K562 (cell line): Measurements from ENCODE around the gene HIRIP3.

Source experiments
- HNRNPK ChIP-seq: fragments of 200-400 bp; formaldehyde crosslinking; IDR thresholded peaks from one replicate; pipeline ENCODE4 v1.6.1; 2018; ENCODE audit warnings: mild to moderate bottlenecking, low read depth, low read length; ENCODE audit not compliant: poor library complexity, severe bottlenecking
- SRF ChIP-seq, 2 experiments: fragments of 250-450, 450-650 bp in 1 of 2; sonication (Bioruptor Pico) in 1 of 2; sonication (generic) in 1 of 2; formaldehyde crosslinking; IDR thresholded peaks; 2 replicates each; pipeline versions ENCODE4 v1.5.0 to v1.5.1; 2020 to 2022; ENCODE audit warnings: mild to moderate bottlenecking in 1 of 2, missing genetic modification reagents in 1 of 2
- ZBTB49 ChIP-seq: sonication (generic); formaldehyde crosslinking; IDR thresholded peaks from 2 replicates; pipeline ENCODE4 v1.8.0; 2022; ENCODE audit warnings: missing genetic modification reagents, mild to moderate bottlenecking, borderline replicate concordance

DNA sequence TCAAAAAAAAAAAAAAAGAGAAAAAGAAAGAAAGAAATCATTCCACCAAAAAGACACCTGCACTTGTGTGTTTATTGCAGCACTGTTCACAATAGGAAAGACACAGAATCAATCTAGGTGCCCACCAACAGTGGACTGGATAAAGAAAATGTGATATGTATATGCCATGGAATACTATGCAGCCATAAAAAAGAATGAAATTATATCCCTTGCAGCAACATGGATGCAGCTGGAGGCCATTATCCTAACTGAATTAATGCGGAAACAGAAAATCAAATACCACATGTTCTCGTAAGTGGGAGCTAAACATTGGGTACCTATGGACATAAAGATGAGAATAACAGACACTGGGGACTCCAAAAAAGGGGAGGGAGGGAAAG lies 21.9 kb upstream of the HIRIP3 start:
- no peak for TF ChIP-seq ZBTB49 (CRISPR knock-in tag)
- no peak for TF ChIP-seq HNRNPK
- TF ChIP-seq SRF (CRISPR knock-in tag; IDR thresholded peaks at IDR 0.05) = no peak
